K562 (cell line): ENCODE results near the gene PLBD1. TPM values are rescaled to one million over a fixed set of nuclear protein-coding genes. Genes with fewer than 3 reads are reported as not detected.

Source experiments
- ATAC-seq: fragments of 200-7000 bp; cut with Tn5 transposase; 3 replicates; pipeline ENCODE4 v1.9.1; 2020; ENCODE audit warnings: moderate library complexity
- BruUV-seq: library from RNA; stranded (reverse); fragments of 400-500 nt; replicated peaks from 2 replicates; lab custom pipeline; 2021; lab: Mats Ljungman, UMichigan
- CTCF ChIA-PET: fragments of 300-600 bp; formaldehyde crosslinking; extraction: SDS; loops from one replicate; lab custom pipeline; 2021; ENCODE audit warnings: low intra/inter-chr PET ratio; lab: Yijun Ruan, JAX
- POLR2A ChIA-PET: fragments of 300-600, 350-650 bp; sonication (Branson Sonifier 250); formaldehyde crosslinking; extraction: SDS; loops from one replicate; lab custom pipeline; 2021; ENCODE audit warnings: antibody characterized with exemption, inconsistent platforms; lab: Yijun Ruan, JAX
- DNase-seq, 4 experiments: peaks; one replicate each; pipeline versions ENCODE4 v3.0.0 to v3.0.0-alpha.2; 2011 to 2018; ENCODE audit warnings: low spot score in 3 of 4, mixed read lengths in 3 of 4; ENCODE audit errors: extremely low read depth in 1 of 4
- FAIRE-seq: peaks from 2 replicates; lab custom pipeline; 2011; peaks lifted over from hg19 to GRCh38; lab: Jason Lieb, UNC
- H2AFZ ChIP-seq: 2 replicates; pipeline ENCODE4 v1.6.0; 2011; ENCODE audit warnings: low read depth, low read length, control low read depth, inconsistent platforms
- H3K27ac ChIP-seq: fragments of 200-600 bp; 3 replicates; pipeline ENCODE4 v1.8.0; 2011; ENCODE audit warnings: low read depth, mild to moderate bottlenecking, control low read depth, inconsistent platforms, low read length, moderate library complexity, mixed read lengths; ENCODE audit errors: extremely low read depth
- H3K27me3 ChIP-seq, 2 experiments: fragments of 300-600 bp in 1 of 2; 2 replicates in 1 of 2; 3 replicates in 1 of 2; pipeline versions ENCODE4 v1.6.0 to v1.8.0; 2011; ENCODE audit warnings: inconsistent platforms in 2 of 2, low read length in 2 of 2, mild to moderate bottlenecking in 1 of 2, mixed read lengths in 1 of 2, moderate library complexity in 1 of 2; ENCODE audit not compliant: control insufficient read depth in 2 of 2, insufficient read depth in 2 of 2
- H3K36me3 ChIP-seq: fragments of 300-600 bp; 3 replicates; pipeline ENCODE4 v1.8.0; 2011; ENCODE audit warnings: mild to moderate bottlenecking, low read length, inconsistent platforms; ENCODE audit not compliant: control insufficient read depth, insufficient read depth
- H3K4me1 ChIP-seq, 2 experiments: fragments of 200-600 bp in 1 of 2; replicated peaks in 1 of 2; 2 replicates in 1 of 2; 3 replicates in 1 of 2; pipeline versions ENCODE4 v1.5.1 to v1.8.0; 2011; ENCODE audit warnings: inconsistent platforms in 2 of 2, low read length in 2 of 2, mild to moderate bottlenecking in 1 of 2, mixed read lengths in 1 of 2, moderate library complexity in 1 of 2; ENCODE audit not compliant: control insufficient read depth in 2 of 2, insufficient read depth in 2 of 2
- H3K4me2 ChIP-seq: 2 replicates; pipeline ENCODE4 v1.6.1; 2011; ENCODE audit warnings: low read length, control low read depth, inconsistent platforms, mixed read lengths; ENCODE audit not compliant: insufficient read depth
- H3K4me3 ChIP-seq: fragments of 200-600 bp; sonication (generic), shearing (Covaris generic); 2 replicates; pipeline ENCODE4 v1.5.1; 2016; ENCODE audit warnings: control low read depth, inconsistent platforms
- H3K79me2 ChIP-seq: fragments of 200-600 bp; 3 replicates; pipeline ENCODE4 v1.8.0; 2011; ENCODE audit warnings: low read length, inconsistent platforms; ENCODE audit not compliant: control insufficient read depth, insufficient read depth
- H3K9ac ChIP-seq, 2 experiments: 2 replicates each; pipeline versions ENCODE4 v1.6.0 to v1.6.1; 2011; ENCODE audit warnings: low read depth in 2 of 2, low read length in 2 of 2, control low read depth in 1 of 2, inconsistent platforms in 1 of 2, mild to moderate bottlenecking in 1 of 2, mixed read lengths in 1 of 2; ENCODE audit not compliant: insufficient read depth in 1 of 2
- H3K9me1 ChIP-seq: one replicate; pipeline ENCODE4 v1.6.0; 2011; ENCODE audit warnings: inconsistent platforms, mild to moderate bottlenecking, low read length, moderate library complexity; ENCODE audit not compliant: control insufficient read depth, insufficient read depth
- H3K9me3 ChIP-seq: replicated peaks from 2 replicates; pipeline ENCODE4 v1.5.1; 2011; ENCODE audit warnings: low read depth, low read length, inconsistent platforms; ENCODE audit not compliant: control insufficient read depth, insufficient read depth
- H4K20me1 ChIP-seq: replicated peaks from 2 replicates; pipeline ENCODE4 v1.6.1; 2011; ENCODE audit warnings: low read length, inconsistent platforms, mixed read lengths; ENCODE audit not compliant: control insufficient read depth, insufficient read depth
- CBX2 ChIP-seq: fragments of 200-600 bp; sonication (generic); IDR thresholded peaks from one replicate; pipeline ENCODE4 v1.6.1; 2012; ENCODE audit warnings: mild to moderate bottlenecking, low read length, inconsistent platforms; ENCODE audit not compliant: insufficient read depth, poor library complexity, severe bottlenecking
- CREB3L1 ChIP-seq: fragments of 450-650 bp; IDR thresholded peaks from 2 replicates; pipeline ENCODE4 v1.6.1; 2014; ENCODE audit warnings: low read depth, mild to moderate bottlenecking, moderate library complexity, borderline replicate concordance
- CTCFL ChIP-seq: IDR thresholded peaks from 2 replicates; pipeline ENCODE4 v1.6.1; 2011; ENCODE audit warnings: borderline replicate concordance, low read depth, mild to moderate bottlenecking, moderate library complexity, low read length; ENCODE audit not compliant: insufficient read depth, poor library complexity, severe bottlenecking
- HDAC8 ChIP-seq: fragments of 450-650 bp; IDR thresholded peaks from 2 replicates; pipeline ENCODE4 v1.6.1; 2016; ENCODE audit warnings: mild to moderate bottlenecking, missing genetic modification characterization, moderate library complexity, missing compliant biosample characterization
- U2AF1 ChIP-seq: fragments of 200-400 bp; formaldehyde crosslinking; optimal IDR thresholded peaks from 2 replicates; pipeline ENCODE3; 2017; ENCODE audit warnings: mild to moderate bottlenecking, low read depth, low read length, moderate library complexity
- ZBTB12 ChIP-seq: fragments of 250-450 bp; sonication (Bioruptor Pico); IDR thresholded peaks from 2 replicates; pipeline ENCODE4 v1.4.0; 2020
- ZC3H11A ChIP-seq: IDR thresholded peaks from 2 replicates; pipeline ENCODE4 v1.6.1; 2012; ENCODE audit warnings: low read depth, low read length, improper control_type of control experiment
- ZNF12 ChIP-seq: sonication (generic); formaldehyde crosslinking; IDR thresholded peaks from 2 replicates; pipeline ENCODE4 v1.4.0; 2020; ENCODE audit warnings: mild to moderate bottlenecking, missing genetic modification reagents
- ZNF696 ChIP-seq: fragments of 250-450 bp; sonication (Bioruptor Pico); conservative IDR thresholded peaks from 2 replicates; pipeline ENCODE4 v1.4.0; 2020; ENCODE audit warnings: mild to moderate bottlenecking, moderate library complexity
- WGBS: fragments of 100-300 bp; shearing (Covaris generic); methylation state at CpG from one replicate; pipeline ENCODE4 v1.1.6; 2016; ENCODE audit warnings: low coverage, mixed read lengths; ENCODE audit not compliant: insufficient coverage; ENCODE audit errors: missing lambda C conversion rate; 5-methylcytosine and 5-hydroxymethylcytosine counted together
- in situ Hi-C: fragments of 300-500 bp; cut with MboI; formaldehyde crosslinking; loops from 4 replicates; pipeline ENCODE4 v1.15.0; 2018; ENCODE audit warnings: inconsistent platforms, mixed read lengths
- intact Hi-C: fragments of 100-400 bp; cut with micrococcal nuclease; formaldehyde crosslinking; loops from 2 replicates; pipeline ENCODE4 v1.14.2; 2022
- polyA plus RNA-seq, 8 experiments: library from polyadenylated mRNA; depleted of rRNA in 4 of 8; stranded (reverse) in 5 of 8; unstranded in 3 of 8; fragments of >200 nt; fragmentation: Nextera tagmentation in 2 of 8; fragmentation: Illumina TruSeq in 1 of 8; extraction: Ambion mirVana in 2 of 8; extraction: Trizol in 1 of 8; gene quantifications; 2 replicates each; pipeline versions ENCODE4 v1.2.1 to v1.2.3, GENCODE V29; 2011 to 2014; ENCODE audit warnings: inconsistent platforms in 1 of 8, missing spikeins in 1 of 8
- total RNA-seq, 7 experiments: library from RNA; depleted of rRNA in 6 of 7; stranded (reverse); fragments of >200 nt in 6 of 7; fragmentation: Illumina TruSeq in 2 of 7; extraction: Trizol in 2 of 7; gene quantifications; 2 replicates each; pipeline versions ENCODE4 v1.2.1 to v1.2.3, GENCODE V29; 2011 to 2021; ENCODE audit warnings: low replicate concordance in 1 of 7

PLBD1 gene
- total and polyA plus RNA-seq, 9 of the 15 experiments (the other 6 are each of a cell fraction or from before 2014, with no cell fraction given): 7.1 to 37.0 (median 20.6) TPM

GRCh38 chr12:14560904-14561574 lies 6.6 kb downstream of the PLBD1 start:
- Histone ChIP-seq H4K20me1 (no peaks in the 10 kb centered on the region), H3K9me1 (no peaks in the 10 kb centered on the region), H3K9me3 (no peaks in the 10 kb centered on the region), H3K4me1 (no peaks in the 10 kb centered on the region; a peak in 2 of 5 replicates), H2AFZ (no peak overlapping the region), H3K9ac (no peak overlapping the region), H3K4me2 (no peak overlapping the region), H3K36me3 (no peaks in the 10 kb centered on the region), H3K79me2 (peaks cover 7% of the 10 kb centered on the region; the same call in 1 of the 3 replicates), H3K4me3 (no peak overlapping the region), H3K27ac (no peak overlapping the region), H3K27me3 (no peaks in the 10 kb centered on the region)
- no peak for DNase-seq
- ATAC-seq: no peak
- intact Hi-C loops (no loop called here), in situ Hi-C loops (no loop called here)
- FAIRE-seq: no peak
- WGBS: 34% methylated on average over 6 of the region's 6 CpGs
- CTCF ChIA-PET: no interaction called here
- POLR2A ChIA-PET: no interaction called here
- BruUV-seq: no TSS peak
- TF ChIP-seq U2AF1 (no peak), CBX2 (no peak), CTCFL (no peak), ZNF12 (CRISPR knock-in tag) (no peak), CREB3L1 (no peak), ZNF696 (no peak), ZBTB12 (CRISPR knock-in tag) (no peak), HDAC8 (tag) (no peak), ZC3H11A (no peak)
